Activated CD8-positive, alpha-beta memory T cell treated with anti-CD3 and anti-CD28 coated beads for 4 hours (primary cell): ENCODE results near the gene CUL2.
"Not testable (repeated sequence)": the region's sequence is repeated elsewhere in the genome, so short reads cannot be mapped to it uniquely, and the experiment has no call there.

Source experiments
- DNase-seq, 2 donors: peaks; one replicate each; pipeline ENCODE4 v3.0.0-alpha.2; 2020; ENCODE audit warnings: low read depth in 2 of 2

Gene CUL2

DNA sequence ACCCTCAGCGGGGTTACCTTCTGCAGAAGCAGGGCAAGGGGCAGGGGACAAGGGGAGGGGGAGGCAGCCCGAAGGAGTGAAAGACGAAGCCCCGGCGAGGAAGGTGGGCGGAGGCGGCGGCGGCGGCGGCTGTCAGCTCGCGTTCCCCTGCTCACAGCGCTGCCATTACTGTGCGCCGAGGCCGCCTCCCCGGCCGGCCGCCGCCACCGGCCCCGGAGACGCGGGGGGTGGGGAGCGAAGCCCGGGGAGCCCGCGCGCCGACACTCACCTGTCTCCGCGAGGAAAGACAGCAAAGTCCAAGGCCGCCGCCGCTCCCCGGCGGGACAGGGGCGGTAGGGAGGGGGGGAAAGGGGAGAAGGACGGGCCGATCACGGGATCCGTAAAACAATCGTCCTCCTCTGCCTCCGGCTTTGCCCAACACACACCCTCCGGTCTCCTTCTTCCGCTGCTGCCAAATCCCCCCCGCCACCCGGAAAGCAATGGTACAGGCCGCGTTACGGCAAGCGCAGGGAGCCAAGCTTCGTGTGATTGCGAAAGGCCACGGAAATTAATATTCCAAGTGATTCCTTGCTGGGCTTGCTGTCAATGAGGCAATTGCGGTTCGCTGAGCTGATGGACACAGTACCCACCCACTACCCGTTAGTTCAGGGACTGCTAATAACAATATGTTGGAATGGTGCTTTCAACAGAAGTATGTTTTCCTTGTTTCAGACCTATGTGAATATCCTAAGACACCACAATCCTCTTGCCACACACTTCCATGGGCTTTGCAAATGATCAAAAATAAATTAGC is at the start of gene CUL2:
TSS of gene CUL2 (minus strand) at position 180 of the 793 bp plus-strand sequence. CDS start 19,024 bp downstream, outside the sequence.
- DNase-seq: peak; percentile 83

DNA sequence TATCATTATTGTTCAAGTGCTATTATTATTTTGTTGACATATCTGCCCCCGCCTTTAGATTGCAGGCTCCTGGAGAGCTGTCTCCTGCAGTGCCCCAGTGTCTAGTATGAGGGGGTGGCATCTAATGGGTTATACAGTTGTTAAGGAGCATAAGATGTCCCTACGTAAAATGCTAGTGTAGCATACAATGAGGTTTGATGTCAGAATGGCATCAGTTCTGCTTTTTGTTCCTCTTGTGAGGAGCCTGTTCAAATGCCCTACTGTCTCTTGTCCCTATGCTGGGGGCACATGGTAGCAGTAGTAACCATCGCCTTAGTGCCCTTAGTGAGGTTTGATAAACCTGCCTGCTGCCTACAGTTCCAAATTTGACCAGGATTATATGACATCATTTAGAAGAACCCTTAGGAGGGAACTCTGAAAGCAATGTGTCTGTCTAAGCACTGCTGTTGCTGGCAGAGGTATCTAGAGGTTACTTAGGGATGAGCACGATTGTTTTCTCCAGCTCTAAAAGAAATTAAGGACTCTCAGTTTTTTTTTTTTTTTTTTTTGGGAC is 46.2 kb upstream of the CUL2 start:
- no peak for DNase-seq

DNA sequence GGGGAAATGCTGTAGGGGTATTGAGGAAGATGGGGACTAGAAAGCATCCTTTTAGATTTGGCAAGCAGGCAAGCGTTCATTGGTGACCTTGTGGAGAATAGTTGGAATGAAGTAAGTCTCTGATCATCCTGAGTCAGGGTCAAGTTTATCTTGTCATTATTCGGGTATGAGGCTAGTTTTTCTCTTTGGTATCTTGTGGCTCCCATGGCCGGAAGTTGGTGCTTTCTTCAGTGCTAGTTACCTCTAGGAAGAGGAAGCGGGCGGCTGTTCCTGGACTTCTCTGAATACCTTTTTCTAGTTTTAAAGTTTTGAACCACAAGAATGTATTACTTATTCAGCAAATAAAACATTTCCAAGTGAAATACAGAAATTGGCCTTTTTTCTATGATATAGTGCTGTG is 45.7 kb upstream of the CUL2 start:
- no peak for DNase-seq

DNA sequence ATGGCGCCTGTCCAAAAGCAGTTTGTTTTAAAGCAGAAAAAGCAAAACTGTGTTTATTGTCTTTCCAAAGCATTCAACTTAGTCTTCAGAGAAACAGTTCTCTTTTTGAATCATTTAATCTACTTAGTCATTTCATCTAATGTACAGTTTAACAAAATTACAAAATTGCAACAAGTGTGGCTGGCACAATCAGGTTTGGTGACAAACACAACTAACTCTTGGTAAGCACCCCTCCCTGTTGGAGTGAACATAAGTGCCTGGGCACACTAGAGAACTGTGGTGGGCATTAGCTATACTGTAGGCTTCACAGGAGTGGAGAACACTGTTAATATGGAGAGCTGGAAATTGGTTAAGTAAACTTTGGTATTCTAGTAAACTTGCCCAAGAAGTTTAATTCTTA is 43.4 kb upstream of the CUL2 start:
- no peak for DNase-seq

DNA sequence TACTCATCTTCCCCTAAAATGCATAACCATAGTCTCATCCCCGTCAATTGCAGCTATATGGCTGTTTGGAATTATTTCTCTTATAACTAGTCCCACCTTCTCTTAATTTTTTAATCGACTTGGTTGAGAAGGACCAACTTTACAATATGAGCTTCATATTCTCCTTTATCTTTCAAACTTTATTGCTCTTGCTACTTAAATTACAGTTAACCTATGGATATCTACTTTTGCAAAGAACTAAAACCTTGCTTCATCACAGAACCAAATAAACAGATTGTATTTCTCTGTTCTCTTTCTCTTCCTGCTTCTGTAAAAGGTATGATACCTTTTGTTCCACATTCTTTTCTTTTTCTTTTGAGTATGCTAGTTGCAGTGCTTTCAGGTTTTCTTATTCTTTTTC is 42.6 kb upstream of the CUL2 start:
- no peak for DNase-seq

DNA sequence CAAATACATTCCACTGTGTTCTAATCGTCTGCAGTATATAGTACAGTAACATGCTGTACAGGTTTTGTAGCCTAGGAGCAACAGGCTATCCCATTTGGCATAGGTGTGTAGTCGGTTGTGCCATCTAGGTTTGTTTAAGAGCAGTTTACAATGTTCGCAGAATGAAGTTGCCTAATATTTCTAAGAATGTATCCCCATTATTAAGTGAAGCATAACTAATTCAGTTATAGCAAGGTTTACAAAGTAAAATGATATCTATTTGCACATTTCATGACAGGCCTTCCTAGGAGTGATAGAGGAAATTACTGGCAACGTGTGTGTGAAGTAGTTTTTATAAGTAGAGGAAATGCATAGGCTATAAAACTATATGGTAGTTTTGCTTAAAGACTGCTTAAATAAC is 40.5 kb upstream of the CUL2 start:
- DNase-seq: no peak

DNA sequence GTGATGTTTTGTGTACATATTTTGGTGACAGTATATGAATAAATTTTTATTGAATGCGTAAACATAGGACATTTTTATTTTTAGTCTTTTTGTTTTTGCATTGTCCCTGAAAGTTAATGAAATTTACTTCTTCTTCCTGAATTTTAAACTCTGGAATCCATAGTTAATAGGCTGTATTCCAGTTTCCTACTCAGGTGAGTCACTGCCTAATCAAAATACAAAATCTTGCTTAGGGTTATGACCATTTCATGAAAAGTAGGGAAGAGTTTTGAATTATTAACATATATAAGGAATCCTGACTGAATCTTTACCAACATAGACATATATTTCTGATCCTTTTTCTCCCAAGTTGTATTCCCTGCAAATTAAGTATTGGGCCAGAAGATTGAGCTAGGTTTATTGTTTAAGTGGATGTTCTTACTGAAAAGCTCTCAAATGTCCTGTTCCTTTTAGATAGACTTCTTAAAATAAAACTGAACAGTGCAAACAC is 39.1 kb upstream of the CUL2 start:
- DNase-seq: no peak

DNA sequence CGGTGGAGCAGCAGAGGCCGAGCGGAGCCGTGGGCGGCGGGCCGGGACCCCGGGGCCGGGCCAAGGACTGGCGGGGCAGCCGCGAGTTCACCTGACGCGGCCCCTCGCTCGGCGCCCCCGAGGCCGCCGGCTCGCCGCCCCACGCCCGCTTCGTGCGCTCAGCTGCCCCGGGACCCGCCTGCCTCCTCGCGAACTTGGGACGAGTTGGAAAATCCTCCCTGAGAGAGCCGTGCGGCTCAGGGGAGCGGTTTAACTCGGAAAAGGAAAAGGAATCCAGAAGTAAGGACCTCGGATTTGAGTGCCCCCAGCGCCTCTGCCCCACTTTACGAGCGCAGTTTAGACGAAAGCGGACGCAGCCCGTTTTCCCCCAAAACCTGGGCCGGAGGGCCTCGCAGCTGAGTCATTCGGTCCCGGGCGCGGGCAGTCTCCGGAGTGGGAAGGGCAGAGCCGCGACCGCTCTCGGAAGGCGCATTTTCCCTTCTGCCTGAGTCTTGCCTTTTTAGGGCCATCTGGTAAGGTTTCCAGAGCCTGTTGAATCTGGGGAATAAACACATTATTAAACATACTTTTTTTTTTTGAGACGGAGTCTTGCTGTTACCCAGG is 37.2 kb upstream of the CUL2 start:
- peak; percentile 23 to 30 for DNase-seq

DNA sequence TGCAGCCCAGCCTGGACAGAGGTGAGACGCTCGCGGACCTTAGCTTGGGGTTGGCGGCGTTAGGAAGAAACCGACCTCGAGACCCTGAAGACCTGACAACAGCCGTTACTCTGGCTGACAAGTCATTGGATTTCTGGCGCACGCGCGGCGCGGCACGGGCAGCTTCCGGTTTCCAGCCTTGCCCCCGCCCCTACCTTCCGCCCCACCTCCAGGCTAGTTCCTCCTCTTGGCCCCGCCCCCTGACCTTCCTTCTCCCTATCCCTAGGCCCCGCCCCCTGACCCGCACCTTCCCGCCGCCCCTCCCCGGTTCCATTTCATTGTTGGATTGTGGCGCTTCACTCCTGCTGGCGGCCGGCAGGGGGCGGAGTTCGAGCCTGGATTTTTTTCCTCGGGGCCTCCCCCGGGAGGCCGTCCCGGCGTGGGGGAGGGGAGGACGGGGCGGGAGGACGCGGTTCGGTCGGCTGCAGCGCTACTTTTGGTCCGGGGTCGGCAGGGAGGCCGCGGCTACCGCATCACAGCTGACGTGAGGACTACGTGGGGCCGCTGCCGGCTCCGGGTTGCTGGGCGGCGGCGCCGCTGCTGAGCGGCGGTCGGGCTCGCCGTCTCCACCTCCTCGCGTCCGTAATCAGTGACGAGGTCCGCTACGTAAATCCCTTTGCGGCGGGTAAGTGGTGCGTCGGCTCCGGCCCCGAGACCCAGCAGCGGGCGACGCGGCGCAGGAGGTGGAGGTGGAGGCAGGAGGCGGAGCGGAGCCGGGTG is 36.6 kb upstream of the CUL2 start, which contains the start of gene CREM:
TSS of gene CREM (plus strand) at position 317 of the 759 bp plus-strand sequence. CDS start 10,990 bp downstream, outside the sequence.
- peak; percentile 99 to 100 for DNase-seq

DNA sequence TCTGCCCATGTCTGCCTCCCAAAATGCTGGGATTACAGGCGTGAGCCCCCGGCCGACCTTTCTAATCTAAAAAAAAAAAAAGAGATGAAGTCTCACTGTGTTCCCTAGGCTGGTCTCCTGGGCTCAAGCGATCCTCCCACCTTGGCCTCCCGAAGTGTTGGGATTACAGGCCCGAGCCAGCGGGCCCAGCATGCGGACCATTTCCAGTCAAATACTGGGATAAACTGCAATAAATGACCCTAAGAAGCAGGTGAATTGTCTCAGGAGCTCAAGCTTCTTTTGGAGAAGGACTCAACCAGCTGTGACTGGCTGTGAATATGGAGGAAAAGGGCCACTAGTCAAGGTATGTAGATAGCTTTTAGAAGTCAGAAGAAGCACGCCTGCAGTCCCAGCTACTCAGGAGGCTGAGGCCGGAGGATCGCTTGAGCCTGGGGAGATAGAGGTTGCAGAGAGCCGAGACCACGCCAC is 36.0 kb upstream of the CUL2 start:
- DNase-seq: no peak

DNA sequence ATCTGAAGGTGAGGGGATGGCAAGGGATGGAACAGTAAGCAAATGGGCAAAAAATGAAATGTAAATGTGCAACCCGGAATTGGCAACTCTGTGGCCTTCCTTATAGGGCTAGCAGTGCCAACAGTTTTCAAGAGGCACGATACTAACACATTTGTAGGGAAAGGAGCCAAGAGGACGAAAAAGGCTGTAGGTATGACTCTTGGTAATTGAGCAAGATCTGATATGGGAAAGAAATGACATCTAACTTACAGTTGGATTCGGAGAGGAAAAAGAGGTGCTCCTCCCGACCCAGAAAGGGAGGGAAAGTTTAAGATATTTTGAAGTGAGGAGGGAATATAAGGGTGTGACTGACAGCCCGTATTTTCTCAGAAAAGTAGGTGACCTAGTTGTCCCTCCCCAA is 34.4 kb upstream of the CUL2 start:
- no peak for DNase-seq

DNA sequence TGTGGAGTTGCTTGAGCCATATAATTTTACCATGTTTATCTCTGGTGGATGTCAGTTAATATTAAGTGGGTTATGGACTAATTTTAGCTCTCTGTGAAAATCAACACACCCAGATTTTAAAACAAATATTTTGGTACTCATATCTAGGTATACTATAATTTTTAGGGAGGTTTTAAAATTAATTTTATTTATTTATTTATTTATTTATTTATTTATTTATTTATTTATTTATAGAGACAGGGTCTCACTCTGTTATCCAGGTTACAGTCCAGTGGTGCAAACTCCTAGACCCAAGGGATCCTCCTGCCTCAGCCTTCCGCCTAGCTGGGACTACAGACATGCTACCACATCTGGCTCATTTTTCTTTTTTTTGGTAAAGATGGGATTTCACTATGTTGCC is 29.2 kb upstream of the CUL2 start:
- DNase-seq: no peak

DNA sequence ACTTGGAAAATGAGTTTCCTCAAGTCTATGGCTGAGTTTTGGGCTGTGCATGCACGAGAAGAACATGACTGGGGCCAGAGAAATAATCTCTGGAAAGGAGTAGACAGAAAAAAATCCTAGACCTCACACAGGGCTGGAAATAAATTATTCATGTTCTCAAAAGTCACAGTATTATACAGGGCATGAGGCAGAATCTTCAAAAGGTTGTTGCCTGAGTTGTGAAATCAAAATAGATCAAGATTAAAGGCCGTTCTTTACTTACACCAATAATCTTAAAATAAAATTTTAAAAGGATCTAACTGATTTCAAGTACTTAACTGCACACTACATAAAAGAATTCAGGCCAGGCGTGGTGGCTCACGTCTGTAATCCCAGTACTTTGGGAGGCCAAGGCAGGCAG is 22.4 kb upstream of the CUL2 start:
- DNase-seq: no peak

DNA sequence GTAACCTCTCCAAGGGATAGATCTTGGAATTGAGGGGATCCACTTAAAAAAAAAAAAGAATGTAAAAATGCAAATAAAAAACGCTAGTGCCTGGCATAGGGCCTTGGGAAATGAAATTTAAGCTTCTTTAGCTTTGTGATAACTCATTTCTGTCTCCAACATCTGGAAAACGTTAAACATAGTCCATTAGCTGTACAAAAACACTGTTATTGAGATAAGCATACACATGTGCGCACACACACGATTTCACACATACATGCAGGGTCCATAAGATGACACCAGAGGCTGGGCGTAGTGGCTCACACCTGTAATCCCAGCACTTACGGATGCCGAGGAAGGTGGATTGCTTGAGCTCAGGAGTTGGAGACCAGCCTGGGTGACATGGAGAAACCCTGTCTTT is 13.7 kb upstream of the CUL2 start:
- no peak for DNase-seq

DNA sequence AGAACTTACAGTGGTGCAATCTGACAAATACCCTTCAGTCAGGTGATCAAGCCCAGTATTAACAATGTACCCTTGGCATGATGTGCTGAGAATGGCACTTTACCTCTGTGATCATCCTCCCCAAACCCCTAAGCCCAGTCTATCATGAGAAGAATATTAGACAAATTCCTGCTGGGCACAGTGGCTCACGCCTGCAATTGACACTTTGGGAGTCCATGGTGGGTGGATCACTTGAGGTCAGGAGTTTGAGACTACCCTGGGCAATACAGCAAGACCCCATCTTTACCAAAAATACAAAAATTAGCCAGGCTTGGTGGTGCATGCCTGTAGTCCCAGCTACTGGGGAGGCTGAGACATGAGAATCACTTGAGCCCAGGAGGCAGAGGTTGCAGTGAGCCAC is 7.4 kb upstream of the CUL2 start:
- no peak for DNase-seq

DNA sequence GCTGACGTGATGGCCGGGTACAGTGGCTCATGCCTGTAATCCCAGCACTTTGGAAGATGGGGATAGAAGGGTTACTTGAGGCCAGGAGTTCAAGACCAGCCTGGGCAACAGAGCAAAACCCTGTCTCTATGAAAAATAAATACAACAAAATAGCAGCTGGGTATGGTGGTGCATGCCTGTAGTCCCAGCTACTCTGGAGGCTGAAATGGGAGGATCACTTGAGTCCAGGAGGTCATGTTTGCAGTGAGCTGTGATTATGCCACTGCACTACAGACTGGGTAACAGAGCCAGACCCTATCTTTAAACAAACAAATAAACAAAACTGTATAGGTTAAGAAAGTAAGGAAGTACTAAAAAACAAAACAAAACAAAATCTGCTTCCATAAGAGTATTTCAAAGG is 6.2 kb upstream of the CUL2 start:
- DNase-seq: no peak

DNA sequence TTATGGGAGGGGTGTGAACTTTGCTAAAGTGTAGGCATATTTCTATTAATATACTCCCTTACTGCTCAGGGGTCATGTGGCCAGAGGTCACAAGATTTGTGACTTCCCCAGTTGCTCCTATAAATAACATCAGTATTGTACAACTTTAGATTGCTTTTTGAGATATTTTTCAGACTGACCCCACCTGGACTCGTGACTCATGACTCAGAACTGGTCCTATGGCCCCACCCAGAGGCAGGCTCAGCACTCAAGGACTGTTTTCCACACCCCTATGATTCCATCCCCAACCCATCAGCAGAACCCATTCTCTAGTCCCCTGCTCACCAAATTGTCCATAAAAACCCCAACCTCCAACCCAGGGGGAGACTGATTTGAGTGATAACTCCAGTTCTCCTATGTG is 2.7 kb upstream of the CUL2 start:
- DNase-seq: no peak

DNA sequence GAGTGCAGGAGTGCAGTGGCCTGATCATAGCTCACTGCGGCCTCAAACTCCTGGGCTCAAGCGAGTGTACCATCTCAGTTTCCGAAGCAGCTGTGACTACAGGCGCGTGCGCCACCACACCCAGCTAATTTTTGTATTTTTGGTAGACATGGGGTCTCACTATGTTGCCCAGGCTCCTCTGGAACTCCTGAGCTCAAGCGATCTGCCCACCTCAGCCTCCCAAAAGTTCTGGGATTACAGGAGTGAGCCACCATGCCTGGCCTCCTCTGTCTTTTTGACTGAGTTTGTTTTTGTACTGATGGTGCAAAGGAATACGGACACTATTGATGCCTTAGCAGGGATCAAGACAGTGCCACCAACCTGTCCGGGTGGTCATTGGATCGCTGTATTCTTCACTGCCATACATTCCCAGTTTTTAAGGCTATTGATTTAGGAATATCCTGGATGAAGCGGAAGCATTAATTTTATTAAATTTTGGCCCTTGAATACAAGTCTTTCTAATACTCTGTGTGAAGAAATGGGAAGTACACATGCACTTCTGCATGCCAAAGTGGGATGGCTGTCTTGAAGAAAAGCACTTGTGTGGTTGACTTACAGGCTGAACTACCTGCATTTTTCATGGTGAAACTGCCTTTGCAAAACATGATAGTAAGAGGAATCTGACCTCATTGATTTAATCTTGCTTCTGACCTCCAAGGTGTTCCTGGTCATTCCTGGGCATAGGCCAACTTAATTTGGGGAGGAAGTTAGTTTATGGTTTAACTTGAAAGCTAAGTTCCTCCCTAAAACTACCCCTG is 2.1 kb upstream of the CUL2 start:
- no peak for DNase-seq

DNA sequence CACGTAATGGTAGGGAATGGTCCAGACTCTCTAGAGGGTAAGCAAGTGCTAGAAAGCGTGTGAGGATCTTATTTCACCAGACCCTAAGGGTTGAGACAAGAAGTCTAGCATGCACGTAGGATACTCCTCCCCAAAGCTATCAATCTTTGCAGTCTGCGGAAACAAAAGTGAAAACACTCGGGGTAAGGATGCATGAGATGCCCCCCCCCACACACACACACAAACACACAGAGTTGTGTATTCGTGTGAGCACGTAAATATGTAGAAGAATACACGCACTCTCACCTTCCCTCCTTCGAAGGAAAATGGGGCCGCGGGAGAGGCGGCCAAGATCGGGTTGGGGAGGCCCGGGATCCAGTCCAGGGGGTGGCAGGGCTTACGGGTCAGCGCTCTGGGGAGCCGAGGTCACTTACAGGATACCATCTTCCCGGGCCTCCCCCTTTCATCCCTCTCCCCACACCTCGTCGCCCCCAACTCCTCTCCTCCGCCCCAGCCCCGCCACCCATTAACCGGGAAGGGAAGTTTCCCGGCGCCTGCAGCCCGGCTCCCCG is 455 bp downstream of the CUL2 start:
- peak in 1 of 2 donors; percentile 2 for DNase-seq

DNA sequence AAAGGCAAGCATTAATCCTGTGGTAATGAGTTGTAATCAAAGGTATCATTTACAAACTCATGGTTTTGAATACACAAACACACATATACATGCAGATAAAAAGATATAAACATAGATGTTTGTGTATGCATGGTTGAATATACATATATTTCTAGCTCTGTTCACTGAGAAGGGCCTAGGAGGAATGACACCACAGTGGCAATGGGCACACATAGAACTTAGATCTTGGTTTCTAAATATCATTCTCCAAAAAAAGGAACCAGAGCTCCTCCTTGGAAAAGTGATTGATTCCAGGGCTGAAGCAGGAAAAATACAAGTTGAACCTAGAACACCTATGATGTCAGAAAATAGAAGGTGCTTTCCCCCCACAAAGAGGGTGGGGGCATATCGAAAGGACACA is 6.9 kb downstream of the CUL2 start:
- no peak for DNase-seq

DNA sequence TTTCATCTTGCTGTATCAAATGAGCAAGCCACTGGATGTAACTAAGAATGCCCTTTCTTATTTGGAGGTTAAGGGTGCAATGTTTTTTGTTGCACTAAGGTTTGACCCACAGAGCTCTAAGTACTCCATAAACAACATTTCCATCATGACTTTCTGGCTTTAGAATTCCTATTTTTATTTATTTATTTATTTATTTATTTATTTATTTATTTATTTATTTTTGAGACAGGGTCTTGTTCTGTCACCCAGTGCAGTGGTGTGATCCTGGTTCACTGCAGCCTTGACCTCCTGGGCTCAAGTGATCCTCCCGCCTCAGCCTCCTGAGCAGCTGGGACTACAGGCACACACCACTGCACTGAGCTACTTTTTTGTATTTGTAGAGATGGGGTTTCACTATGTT is 9.9 kb downstream of the CUL2 start:
- DNase-seq: not testable (repeated sequence)
